ENCODE results near the gene STAP1.
"Not testable (repeated sequence)": the region's sequence is repeated elsewhere in the genome, so short reads cannot be mapped to it uniquely, and the experiment has no call there.

STAP1 gene, protein sequence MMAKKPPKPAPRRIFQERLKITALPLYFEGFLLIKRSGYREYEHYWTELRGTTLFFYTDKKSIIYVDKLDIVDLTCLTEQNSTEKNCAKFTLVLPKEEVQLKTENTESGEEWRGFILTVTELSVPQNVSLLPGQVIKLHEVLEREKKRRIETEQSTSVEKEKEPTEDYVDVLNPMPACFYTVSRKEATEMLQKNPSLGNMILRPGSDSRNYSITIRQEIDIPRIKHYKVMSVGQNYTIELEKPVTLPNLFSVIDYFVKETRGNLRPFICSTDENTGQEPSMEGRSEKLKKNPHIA

DNA sequence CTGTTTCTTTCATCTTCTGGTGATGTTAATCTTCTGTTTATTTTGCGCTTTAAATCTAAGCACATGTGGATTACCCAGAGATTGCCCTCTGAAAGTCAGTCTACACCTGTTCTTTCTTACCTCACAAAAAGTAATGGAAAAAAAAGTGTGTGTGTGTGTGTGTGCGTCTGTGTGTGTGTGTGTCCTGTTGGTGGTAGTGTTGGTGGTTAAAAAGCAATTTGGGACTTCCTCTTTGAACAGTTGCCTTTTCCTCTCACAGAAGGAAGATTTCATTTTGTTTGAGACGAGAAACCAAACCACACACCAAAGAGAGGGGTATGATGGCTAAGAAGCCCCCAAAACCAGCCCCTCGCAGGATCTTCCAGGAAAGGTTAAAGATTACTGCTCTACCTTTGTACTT is at the start of gene STAP1:
Gene STAP1 (plus strand): TSS at position 235 of the 400 bp plus-strand sequence. CDS start 83 bp downstream, at position 318.
- in situ Hi-C loops (cut with MboI; ENCODE audit: low sequenced_read_pairs) = no loop called here

DNA sequence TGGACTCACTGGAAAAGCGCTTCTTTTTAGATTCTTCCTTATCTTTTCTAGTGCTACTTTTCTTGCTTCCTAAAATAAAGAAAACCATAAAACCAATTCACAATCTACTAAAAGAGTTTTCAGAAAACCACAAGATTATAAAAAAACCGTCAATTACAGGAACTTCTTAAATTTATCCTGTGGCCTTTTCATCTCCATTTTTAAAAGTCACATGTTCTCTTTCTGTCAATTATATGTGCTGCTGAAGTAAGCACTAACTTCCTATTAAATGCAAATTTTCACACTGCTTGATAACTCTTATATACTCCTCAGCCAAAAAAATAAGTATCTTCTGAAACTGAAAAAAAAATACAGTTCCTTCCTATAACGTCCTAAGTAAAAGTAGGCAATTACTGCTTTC is 46.0 kb upstream of the STAP1 start:
- in situ Hi-C loops (cut with MboI; ENCODE audit: low sequenced_read_pairs) = no loop called here

DNA sequence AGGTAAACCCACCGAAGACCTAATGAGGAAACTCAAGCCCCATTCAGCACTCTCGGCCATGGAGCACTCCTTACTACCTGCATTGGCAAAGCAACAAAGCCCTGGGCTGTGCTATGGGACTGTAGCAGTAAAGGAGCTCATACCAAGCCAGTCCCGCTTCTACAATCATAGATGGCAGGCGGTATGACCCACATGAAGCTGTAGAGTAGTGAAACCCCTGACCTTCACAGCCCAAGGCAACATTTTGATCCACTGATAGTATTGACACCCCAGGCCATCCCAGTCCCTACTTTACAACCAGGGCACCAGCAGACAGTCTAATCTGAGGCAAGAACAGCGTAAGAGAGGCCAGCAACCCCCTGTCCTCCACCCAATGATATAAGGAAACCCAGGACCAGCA is 38.4 kb upstream of the STAP1 start:
- in situ Hi-C loops (cut with MboI; ENCODE audit: low sequenced_read_pairs) = no loop called here

DNA sequence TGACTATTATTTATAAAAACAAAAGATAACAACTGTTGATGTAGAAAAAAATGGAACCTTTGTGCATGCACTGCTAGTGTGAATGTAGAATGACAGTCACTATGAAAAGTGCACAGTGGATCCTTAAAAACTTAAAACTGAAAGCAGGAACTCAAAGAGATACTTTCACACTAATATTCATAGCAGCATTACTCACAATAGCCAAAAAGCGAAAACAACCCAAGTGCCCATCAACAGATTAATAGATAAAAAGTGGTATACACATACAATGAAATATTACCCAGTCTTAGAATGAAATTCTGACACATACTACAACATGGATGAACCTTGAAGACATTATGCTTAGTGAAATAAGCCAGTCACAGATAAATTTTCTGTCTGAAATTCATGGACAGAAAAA is 37.0 kb upstream of the STAP1 start:
- in situ Hi-C loops (cut with MboI; ENCODE audit: low sequenced_read_pairs) = no loop called here

DNA sequence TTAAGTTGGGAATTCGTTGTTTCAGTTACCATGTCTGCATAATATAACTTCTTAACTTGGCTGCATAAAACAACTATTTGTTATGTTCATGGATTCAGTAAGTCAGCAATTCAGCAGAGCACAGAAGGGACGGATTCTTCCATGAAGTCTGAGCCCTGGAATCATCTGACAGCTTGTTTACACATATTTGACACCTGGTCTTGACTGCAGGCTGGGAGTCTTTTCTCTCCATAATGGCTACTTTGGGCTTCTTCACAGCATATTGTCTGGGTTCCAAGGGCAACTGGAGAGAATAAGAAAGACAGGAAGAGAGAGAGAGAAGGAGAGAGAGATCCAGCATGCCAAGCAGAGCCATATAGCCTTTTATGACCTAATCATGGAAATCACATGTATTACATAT is 36.3 kb upstream of the STAP1 start:
- in situ Hi-C loops (cut with MboI; ENCODE audit: low sequenced_read_pairs) = no loop called here

DNA sequence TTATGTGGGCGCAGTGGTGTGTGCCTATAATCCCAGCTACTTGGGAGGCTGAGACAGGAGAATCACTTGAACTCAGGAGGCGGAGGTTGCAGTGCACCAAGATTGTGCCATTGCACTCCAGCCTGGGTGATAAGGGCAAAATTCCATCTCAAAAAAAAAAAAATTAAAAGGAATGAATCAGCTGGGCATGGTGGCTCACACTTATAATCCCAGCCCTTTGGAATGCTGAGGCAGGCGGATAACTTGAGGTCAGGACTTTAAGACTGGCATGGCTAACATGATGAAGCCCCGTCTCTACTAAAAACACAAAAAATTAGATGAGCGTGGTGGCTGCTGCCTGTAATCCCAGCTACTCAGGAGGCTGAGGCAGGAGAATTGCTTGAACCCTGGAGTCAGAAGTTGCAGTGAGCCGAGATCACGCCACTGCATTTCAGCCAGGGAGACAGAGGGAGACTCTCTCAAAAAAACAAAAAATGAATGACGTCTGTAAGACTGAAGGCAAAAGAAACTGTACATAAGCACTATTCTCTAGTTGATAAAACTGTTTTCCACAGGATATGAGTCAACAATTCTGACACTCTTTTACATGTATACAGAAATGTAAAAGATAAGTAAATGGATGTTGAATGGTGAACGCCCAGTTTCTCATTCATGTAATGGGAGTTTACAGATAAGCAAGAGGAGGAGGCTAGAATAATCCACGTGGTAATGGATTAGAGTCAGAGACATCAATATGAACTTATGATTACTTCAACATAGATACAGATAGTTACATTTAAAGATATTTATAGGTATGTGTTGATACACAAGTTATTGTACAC is 35.5 kb upstream of the STAP1 start:
- in situ Hi-C loops (cut with MboI; ENCODE audit: low sequenced_read_pairs) = no loop called here

DNA sequence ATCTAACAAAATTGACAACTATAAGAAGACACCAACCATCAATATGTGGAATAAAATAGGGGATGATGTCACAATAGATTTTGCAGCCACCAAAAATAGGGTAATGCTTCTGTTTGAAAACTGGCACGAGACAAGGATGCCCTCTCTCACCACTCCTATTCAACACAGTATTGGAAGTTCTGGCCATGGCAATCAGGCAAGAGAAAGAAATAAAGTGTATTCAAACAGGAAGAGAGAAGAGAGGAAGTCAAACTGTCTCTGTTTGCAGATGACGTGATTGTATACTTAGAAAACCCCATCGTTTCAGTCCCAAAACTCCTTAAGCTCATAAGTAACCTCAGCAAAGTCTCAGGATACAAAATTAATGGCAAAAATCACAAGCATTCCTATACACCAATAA is 34.4 kb upstream of the STAP1 start:
- in situ Hi-C loops (cut with MboI; ENCODE audit: low sequenced_read_pairs) = not testable (repeated sequence)

DNA sequence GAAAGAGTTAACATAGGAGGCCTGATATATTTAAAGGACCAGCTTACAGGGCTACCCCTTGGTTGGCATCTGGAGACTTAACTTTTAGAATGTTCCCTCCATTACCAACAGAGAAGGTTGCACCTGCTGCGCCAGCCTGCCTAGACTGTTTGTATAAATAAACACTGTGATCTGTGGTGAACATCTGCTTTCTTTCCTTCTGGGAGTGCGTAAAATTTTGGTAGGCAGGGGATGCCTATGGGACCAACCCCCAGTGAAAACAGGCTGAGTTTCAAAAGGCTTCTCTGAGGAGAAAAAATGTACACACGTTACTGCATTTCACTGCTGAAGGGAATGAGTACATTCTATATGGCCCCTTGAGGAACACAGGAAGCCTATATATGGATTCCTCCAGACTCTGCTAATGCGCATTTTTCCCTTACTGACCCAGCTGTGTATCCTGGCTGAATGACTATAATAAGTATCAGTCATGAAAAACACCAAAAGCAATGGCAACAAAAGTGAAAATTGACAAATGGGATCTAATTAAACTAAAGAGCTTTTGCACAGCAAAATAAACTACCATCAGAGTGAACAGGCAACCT is 27.1 kb upstream of the STAP1 start:
- in situ Hi-C loops (cut with MboI; ENCODE audit: low sequenced_read_pairs) = loop anchor here (25.0 kb wide), 1 partner anchor 381 kb away; no protein-coding TSS in a partner anchor

DNA sequence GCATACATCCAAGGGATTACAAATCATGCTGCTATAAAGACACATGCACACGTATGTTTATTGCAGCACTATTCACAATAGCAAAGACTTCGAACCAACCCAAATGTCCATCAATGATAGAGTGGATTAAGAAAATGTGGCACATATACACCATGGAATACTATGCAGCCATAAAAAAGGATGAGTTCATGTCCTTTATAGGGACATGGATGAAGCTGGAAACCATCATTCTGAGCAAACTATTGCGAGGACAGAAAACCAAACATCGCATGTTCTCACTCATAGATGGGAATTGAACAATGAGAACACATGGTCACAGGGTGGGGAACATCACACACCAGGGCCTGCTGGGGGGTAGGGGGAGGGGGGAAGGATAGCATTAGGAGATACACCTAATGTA is 26.1 kb upstream of the STAP1 start:
- in situ Hi-C loops (cut with MboI; ENCODE audit: low sequenced_read_pairs) = loop anchor here (25.0 kb wide), 1 partner anchor 380 kb away; no protein-coding TSS in a partner anchor

DNA sequence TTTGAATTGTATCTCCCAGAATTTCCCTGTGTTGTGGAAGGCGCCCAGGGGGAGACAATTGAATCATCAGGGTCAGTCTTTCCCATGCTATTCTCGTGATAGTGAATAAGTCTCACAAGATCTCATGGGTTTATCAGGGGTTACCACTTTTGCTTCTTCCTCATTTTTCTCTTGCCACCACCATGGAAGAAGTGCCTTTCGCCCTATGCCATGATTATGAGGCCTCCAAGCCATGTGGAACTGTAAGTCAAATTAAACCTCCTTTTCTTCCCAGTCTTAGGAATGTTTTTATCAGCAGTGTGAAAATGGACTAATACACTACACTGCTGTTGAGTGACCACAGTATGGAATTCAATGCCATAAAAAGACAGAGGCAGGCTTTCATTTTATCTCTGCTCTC is 25.4 kb upstream of the STAP1 start:
- in situ Hi-C loops (cut with MboI; ENCODE audit: low sequenced_read_pairs) = loop anchor here (25.0 kb wide), 1 partner anchor 379 kb away; no protein-coding TSS in a partner anchor

DNA sequence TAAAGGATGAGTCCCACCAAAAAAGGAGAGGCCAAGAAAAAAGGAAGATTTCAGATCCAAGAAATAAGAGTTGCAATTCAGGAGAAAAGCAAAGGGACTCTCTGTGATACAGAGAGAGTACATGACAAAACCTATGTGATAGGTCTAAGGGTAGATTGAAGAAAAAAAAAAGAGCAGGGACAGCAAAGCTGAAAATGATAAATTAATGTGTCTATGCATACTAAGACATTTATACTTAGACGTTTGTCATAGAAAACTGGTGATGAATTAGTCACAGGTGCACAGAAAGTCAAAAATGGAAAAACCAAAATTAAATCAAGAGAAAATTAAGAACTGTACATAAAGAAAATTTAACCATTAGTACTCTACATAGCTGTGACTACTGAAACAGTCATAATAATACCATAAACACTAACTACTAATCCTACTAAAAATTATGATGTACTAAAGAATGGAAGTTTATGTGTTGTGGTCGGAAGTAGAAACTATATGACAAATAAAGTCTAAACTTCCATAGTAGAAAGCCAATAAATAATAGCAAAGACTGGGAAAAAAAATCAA is 23.2 kb upstream of the STAP1 start:
- in situ Hi-C loops (cut with MboI; ENCODE audit: low sequenced_read_pairs) = loop anchor here (25.0 kb wide), 1 partner anchor 377 kb away; no protein-coding TSS in a partner anchor

DNA sequence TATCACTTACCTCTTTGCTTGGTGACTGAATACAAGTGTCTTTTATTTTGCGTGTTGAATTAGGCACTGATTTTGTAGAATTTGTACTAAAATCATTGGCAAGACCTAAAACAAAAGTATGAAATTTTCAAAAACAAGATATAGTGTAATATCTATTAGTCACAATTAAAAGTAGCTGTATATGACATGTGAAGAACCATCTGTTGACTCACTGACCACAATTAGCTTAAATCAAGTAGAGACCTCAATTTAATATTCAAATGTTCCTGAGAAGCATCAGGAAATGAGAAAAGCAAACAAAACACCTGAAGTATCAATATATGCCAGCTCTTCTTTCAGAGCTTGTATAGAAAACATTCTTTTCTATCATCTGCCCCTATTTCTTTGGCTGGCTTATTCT is 18.7 kb upstream of the STAP1 start:
- in situ Hi-C loops (cut with MboI; ENCODE audit: low sequenced_read_pairs) = loop anchor here (25.0 kb wide), 1 partner anchor 372 kb away; no protein-coding TSS in a partner anchor

DNA sequence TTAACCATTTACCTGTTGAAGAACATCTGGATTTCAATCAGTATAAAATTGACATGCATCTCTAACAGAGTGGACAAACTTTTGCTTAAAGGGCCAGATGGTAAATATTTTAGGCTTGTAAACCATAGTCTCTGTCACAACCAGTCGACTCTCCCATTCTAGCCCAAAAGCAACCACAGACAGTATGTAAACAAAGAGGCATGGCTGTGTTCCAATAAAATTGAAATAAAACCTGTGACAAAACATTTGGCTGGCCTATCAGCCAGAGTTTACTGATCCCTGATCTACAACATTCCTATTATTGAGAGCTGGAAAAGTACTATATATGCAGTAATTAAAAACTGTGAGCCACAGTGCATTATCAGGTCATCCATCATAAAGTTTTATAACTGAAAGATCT is 16.5 kb upstream of the STAP1 start:
- in situ Hi-C loops (cut with MboI; ENCODE audit: low sequenced_read_pairs) = loop anchor here (25.0 kb wide), 1 partner anchor 370 kb away; no protein-coding TSS in a partner anchor

DNA sequence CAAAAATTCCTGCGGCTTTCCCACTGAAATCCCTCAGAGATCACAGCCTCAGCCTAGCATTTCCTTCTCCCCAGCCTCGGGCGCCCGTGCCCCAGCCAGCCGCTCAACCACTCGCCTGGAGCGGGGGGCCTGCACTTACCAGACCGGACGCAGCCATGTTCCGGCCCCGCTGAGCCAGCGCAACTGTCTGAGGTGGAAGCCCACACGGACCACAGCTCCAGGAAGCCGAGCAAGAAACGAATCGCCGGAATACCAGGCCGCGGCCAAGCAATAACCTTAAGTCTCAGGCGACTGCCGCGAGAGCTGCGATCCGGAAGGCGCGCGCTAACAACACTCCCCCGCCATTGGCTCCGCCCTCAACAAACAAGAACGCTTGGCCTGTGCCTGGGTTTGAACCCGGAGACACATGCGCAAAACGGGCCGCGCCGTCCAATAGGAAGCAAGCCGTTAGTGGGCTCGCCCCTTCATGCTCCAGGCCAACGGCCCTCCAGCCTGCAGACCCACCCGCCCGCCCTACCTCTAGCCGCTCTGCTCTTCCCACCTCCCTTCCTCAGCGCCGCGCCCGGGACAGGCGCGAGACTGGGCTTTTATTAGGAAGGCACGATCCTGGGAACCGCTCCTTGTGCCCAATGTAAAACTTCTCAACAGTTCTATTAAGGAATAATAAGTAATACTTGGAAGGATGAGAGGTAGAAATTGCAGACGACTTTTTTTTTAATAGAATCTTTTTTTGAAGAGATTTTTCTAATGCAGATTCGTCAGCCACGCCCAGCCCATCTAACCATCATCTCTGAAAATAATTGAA is 13.1 kb upstream of the STAP1 start, which contains the start of gene CENPC:
Gene CENPC (minus strand): TSS at position 305 of the 805 bp plus-strand sequence. CDS start 148 bp downstream, at position 157.
- in situ Hi-C loops (cut with MboI; ENCODE audit: low sequenced_read_pairs) = loop anchor here (25.0 kb wide), 1 partner anchor 367 kb away; no protein-coding TSS in a partner anchor

DNA sequence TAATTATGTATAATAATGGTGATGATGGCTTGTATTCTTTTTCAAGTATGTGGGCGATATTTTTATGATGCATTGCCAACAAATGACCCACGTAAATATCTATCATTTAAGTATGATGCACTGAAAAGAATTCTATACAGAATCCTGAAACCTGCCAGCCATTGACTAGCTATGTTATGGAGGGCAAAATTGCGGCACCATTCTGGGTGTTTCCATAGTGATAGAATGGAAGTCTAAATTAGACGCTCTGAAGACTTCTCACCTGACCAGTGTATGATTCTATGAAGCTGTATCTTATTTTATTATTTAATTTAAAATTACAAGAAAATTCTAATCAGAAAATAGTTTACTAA is 12.5 kb upstream of the STAP1 start:
- in situ Hi-C loops (cut with MboI; ENCODE audit: low sequenced_read_pairs) = loop anchor here (25.0 kb wide), 1 partner anchor 366 kb away; no protein-coding TSS in a partner anchor

DNA sequence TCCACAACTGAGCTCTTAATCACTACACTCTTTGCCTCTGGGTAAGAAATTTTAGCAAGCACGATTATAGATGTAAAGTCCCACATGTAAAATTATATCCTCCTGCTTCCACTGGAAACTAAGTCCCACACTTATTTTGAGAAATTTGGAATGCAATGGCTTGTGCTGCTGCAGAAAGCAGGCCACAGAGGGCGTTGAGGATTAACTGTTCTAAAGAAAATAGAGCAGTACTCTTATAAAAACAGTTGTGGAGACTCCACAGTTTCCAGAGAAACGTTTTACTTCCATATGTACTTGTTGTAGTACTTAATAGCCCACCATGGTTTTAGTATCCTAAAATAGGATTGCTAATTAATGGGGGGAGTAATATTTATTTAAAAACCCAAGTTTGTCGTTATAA is 11.6 kb upstream of the STAP1 start:
- in situ Hi-C loops (cut with MboI; ENCODE audit: low sequenced_read_pairs) = loop anchor here (25.0 kb wide), 1 partner anchor 365 kb away; no protein-coding TSS in a partner anchor

DNA sequence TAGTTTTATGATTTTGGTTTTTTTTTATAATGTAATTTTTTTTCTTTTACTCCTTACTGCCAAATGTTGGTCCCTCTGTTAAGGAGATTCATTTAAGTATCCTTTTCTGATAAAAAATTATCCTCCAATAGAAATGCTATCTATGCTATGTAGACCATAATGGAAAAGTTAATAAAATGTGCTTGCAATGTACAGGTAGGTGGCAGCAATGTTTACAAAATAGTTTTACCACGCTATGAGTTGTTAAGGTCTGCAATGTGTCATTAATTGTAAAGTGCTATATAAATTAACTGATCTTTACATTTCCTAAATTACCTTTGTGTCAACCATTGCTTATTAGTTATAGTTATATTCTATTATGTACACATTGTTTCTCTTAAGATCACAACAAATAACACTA is 9.4 kb upstream of the STAP1 start:
- in situ Hi-C loops (cut with MboI; ENCODE audit: low sequenced_read_pairs) = loop anchor here (25.0 kb wide), 1 partner anchor 363 kb away; no protein-coding TSS in a partner anchor

DNA sequence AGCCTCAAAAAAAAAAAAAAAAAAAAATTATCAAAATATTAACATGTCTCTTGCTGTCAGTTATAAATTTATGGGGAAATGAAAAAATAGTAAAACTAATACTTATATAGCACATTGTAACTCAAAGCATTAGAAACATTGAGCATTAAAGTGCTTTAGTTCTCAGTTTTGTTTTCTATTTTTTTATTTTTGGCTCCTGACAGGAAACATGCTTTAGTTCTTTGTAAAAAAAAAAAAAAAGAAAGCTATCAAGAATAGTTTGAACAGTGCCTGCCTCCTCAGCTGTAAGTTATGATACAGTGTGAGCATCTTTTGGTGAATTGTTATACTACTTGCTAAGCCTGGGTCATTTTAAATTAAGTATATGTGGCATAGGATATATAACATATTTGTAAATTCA is 8.1 kb upstream of the STAP1 start:
- in situ Hi-C loops (cut with MboI; ENCODE audit: low sequenced_read_pairs) = no loop called here

DNA sequence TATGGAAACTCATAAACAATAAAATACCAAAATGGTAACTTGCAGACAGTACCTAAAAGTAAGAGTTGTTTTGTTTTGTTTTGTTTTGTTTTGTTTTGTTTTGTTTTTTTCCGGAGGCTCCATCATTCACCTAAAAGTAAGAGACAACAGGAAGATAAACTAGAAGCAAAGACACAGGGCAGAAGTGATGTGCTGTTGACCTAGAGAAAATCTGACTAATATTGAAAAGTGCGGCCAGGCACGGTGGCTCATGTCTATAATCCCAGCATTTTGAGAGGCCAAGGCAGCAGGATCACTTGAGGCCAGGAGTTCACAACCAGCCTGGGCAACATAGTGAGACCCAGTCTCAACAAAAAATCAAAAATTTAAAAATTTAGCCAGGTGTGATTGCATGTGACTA is 7.7 kb upstream of the STAP1 start:
- in situ Hi-C loops (cut with MboI; ENCODE audit: low sequenced_read_pairs) = no loop called here
